Pancreas (tissue), 10 donors: Measurements from ENCODE around the gene PSD4. TPM values are rescaled to one million over a fixed set of nuclear protein-coding genes. Genes with fewer than 3 reads are reported as not detected.

ENCODE experiments used
- ATAC-seq, 4 donors: fragments of 200-7000 bp; cut with Tn5 transposase; one replicate each; pipeline versions ENCODE4 v1.8.0 to v1.9.1; 2020; ENCODE audit warnings: mild to moderate bottlenecking in 4 of 4, moderate library complexity in 4 of 4
- DNase-seq, 6 donors: peaks; one replicate each; pipeline ENCODE4 v3.0.0-alpha.2; 2020
- FAIRE-seq: peaks from 2 replicates; lab custom pipeline; 2012; peaks lifted over from hg19 to GRCh38; lab: Jason Lieb, UNC
- H3K27ac ChIP-seq, 4 donors: fragments of 200-600 bp; sonication (generic); 1 replicate in 3 of 4; 2 replicates in 1 of 4; pipeline versions ENCODE4 v1.5.0 to v1.8.0; 2020
- H3K27me3 ChIP-seq, 4 donors: fragments of 200-600 bp; one replicate each; pipeline ENCODE4 v1.8.0; 2021
- H3K36me3 ChIP-seq, 3 donors: fragments of 200-600 bp; sonication (generic) in 1 of 3; one replicate each; pipeline versions ENCODE4 v1.5.0 to v1.8.0; 2020 to 2021
- H3K4me1 ChIP-seq, 3 donors: fragments of 200-600 bp; one replicate each; pipeline ENCODE4 v1.8.0; 2021
- H3K4me3 ChIP-seq, 4 donors: fragments of 200-600 bp; sonication (generic) in 2 of 4; one replicate each; pipeline versions ENCODE4 v1.5.0 to v1.8.0; 2020 to 2021
- H3K9me3 ChIP-seq, 4 donors: fragments of 200-600 bp; one replicate each; pipeline ENCODE4 v1.8.0; 2021
- CTCF ChIP-seq, 4 donors: fragments of 200-600 bp; sonication (generic) in 3 of 4; IDR thresholded peaks; one replicate each; pipeline versions ENCODE4 v1.5.0 to v1.8.0; 2021; ENCODE audit warnings: antibody characterized with exemption in 4 of 4
- WGBS, 2 donors: extraction: QIAGEN DNeasy Blood & Tissue Kit; methylation state at CpG; one replicate each; pipeline ENCODE4 v1.1.7; 2013; 5-methylcytosine and 5-hydroxymethylcytosine counted together
- intact Hi-C, 3 donors: fragments of 100-400 bp; cut with DNase I; formaldehyde crosslinking; loops; one replicate each; pipeline versions ENCODE4 v1.11.1 to v1.14.2; 2022
- polyA plus RNA-seq, 2 donors: library from polyadenylated mRNA; stranded (reverse); fragments of 200-250 nt; gene quantifications; one replicate each; pipeline ENCODE4 v1.2.3, GENCODE V29; 2013
- total RNA-seq, 6 donors: library from RNA; stranded (reverse); fragmentation: NEBNext Ultra II Directional in 4 of 6; extraction: Animal tissue kit (Norgen Biotek cat#: 25700) in 4 of 6; gene quantifications; one replicate each; pipeline versions ENCODE4 v1.2.1 to v1.2.4, GENCODE V29; 2021 to 2023
- donor health status: healthy with polysubstance abuse.
- donor health status: DM: no; HTN: no; CAD: no; lungs with moderate emphysema.
- donor health status: DM: no; HTN: no; CAD: no.
- donor health status: control.
- donor health status: control.
- donor health status: Bipolar disorder and iron deficiency.
- donor health status: DM: yes; HTN: yes; CAD: no.
- donor health status: DM: no; HTN: no; CAD: no.
- donor health status: DM: no; HTN: no; CAD: no.
- donor health status: DM: yes; HTN: yes; CAD: no.

The PSD4 gene
- total and polyA plus RNA-seq, 8 donors: 15.9 to 37.6 (median 26.0) TPM

GRCh38 chr2:113216321-113216720 is 42.5 kb downstream of the PSD4 start:
- 87 to 91% methylated on average over 2 of the region's 2 CpGs for WGBS, 2 donors
- no peaks in the 10 kb centered on the region for H3K27me3 ChIP-seq
- H3K4me1 ChIP-seq: peaks cover 0 to 18% (median 9%) of the 10 kb centered on the region in 3 donors
- ATAC-seq (no peak), DNase-seq (no peak), FAIRE-seq (no peak)
- H3K27ac ChIP-seq: peak overlapping the region in 1 of 4 donors; percentile 87
- H3K4me3 ChIP-seq: no peak overlapping the region
- TF ChIP-seq CTCF (IDR thresholded peaks at IDR 0.05): no peak
- intact Hi-C loops: no loop called here
- no peaks in the 10 kb centered on the region for H3K9me3 ChIP-seq
- no peaks in the 10 kb centered on the region for H3K36me3 ChIP-seq

- WGBS, 2 donors: 83 to 87% methylated on average over 6 of the region's 6 CpGs
- Histone ChIP-seq H3K27ac (peak overlapping the region; percentile 56 to 90 (median 86)), H3K4me1 (peaks cover 0 to 18% (median 9%) of the 10 kb centered on the region in 3 donors)
Observed at GRCh38 chr2:113216891-113217454, 43.2 kb downstream of the PSD4 start.

GRCh38 chr2:113217455-113218282 is 43.9 kb downstream of the PSD4 start:
- WGBS, 2 donors: 71 to 75% methylated on average over 15 of the region's 15 CpGs
- Histone ChIP-seq H3K27ac (peak overlapping the region; percentile 56 to 90 (median 86)), H3K36me3 (no peaks in the 10 kb centered on the region), H3K9me3 (no peaks in the 10 kb centered on the region), H3K4me3 (no peak overlapping the region), H3K4me1 (peaks cover 0 to 18% (median 9%) of the 10 kb centered on the region in 3 donors), H3K27me3 (no peaks in the 10 kb centered on the region)
- no peak for TF ChIP-seq CTCF (IDR thresholded peaks at IDR 0.05)
- FAIRE-seq (no peak), ATAC-seq (peak; percentile 16 to 66 (median 51)), DNase-seq (peak in 2 of 6 donors; percentile 42 to 55)
- intact Hi-C loops: no loop called here

More at GRCh38 chr2:113216891-113217454, 43.2 kb downstream of the PSD4 start:
- TF ChIP-seq CTCF (IDR thresholded peaks at IDR 0.05): no peak
- ATAC-seq: no peak
- H3K4me3 ChIP-seq: no peak overlapping the region
- intact Hi-C loops: no loop called here
- FAIRE-seq: no peak
- peak in 1 of 6 donors; percentile 30 for DNase-seq
- H3K36me3 ChIP-seq: no peaks in the 10 kb centered on the region
- no peaks in the 10 kb centered on the region for H3K27me3 ChIP-seq
- no peaks in the 10 kb centered on the region for H3K9me3 ChIP-seq

- Histone ChIP-seq H3K4me1 (peaks cover 0 to 18% (median 9%) of the 10 kb centered on the region in 3 donors), H3K9me3 (no peaks in the 10 kb centered on the region), H3K36me3 (no peaks in the 10 kb centered on the region), H3K27ac (peak overlapping the region; percentile 56 to 90 (median 86)), H3K27me3 (no peaks in the 10 kb centered on the region), H3K4me3 (no peak overlapping the region)
- ATAC-seq (peak; percentile 61 to 86 (median 84)), FAIRE-seq (peak; percentile 81), DNase-seq (peak in 3 of 6 donors; percentile 50 to 63 (median 53))
- TF ChIP-seq CTCF (IDR thresholded peaks at IDR 0.05): no peak
- WGBS, 2 donors: 52 to 55% methylated on average over 8 of the region's 8 CpGs
- intact Hi-C loops: no loop called here
Observed at GRCh38 chr2:113218283-113219091, 44.7 kb downstream of the PSD4 start.
